ENCODE measurements around the gene BLACAT1. TPM values are rescaled to one million over a fixed set of nuclear protein-coding genes. Genes with fewer than 3 reads are reported as not detected.
"Not testable (repeated sequence)": the region's sequence is repeated elsewhere in the genome, so short reads cannot be mapped to it uniquely, and the experiment has no call there.

BLACAT1 gene
- total RNA-seq, 2 donors from 2014 or later = 0.16 TPM; not detected in 1

DNA sequence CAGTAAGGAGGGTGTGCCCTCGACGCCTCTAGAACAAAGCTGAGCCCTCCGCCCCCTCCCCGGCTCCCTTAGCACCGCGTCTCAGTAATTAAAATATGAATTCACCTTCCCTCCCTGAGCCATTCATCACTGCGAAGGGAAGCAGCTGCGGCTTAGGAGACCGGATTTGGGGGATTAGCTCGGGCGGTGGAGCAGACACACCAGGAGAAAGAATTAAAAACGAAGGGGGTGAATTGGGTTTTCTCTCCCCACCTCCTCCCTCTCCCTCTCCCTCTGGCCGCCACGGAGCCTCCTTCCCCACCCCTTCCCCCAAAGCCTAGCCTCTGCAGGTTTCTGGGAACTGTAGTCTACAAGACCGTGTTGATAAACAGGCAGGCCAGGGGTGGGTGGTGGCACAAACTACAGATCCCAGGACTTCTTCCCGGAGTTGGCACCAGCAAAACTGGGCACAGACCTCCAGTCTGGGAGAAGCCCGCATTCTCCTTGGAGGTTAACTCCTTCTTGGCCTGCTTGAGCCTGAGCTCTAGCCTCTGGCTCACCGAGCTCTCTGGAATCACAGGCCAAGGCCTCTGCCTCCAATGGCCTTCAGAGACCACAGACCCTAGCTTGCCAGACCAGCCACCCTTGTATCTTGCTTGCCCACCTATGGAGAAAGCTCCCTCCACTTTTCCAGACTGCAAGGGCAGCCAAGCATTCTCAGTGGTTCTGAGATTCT, 10.8 kb downstream of the BLACAT1 start:
- DNase-seq (peak; percentile 59), ATAC-seq (peak; percentile 76 to 85)

DNA sequence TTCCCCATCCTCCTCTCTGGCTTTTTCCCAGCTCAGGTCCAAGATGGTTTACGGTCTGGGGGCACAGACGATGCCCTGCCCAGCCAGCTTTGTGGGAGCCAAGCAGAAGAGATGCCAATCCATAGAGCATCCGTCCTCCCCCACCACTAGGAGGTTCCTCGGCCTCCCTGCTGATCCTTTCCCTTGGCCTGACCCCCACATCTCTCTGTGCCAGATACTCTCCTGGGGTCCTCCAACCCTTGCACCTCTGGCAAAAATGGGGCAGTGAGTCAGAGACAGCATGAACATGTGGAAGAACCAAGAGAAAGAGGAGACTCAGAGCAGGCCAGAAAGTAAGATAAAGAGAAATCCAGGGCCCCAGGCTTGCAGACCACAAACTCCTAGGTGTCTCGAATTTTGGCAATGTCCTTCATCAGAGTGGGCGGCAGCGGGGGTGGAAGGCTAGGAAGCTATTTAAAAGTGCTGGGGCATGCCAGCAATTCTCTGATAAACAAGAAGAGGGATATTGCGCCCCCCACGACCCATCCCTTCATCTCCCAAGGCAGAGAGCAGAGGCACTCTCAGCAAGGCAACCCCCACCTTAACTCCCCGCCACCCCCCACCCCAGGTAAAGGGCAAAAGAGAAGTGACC, 11.4 kb downstream of the BLACAT1 start:
- DNase-seq (no peak), ATAC-seq (no peak)
- intact Hi-C loops (cut with DNase I) = no loop called here

More for the DNA sequence above, 10.8 kb downstream of the BLACAT1 start:
- intact Hi-C loops (cut with DNase I) = no loop called here

DNA sequence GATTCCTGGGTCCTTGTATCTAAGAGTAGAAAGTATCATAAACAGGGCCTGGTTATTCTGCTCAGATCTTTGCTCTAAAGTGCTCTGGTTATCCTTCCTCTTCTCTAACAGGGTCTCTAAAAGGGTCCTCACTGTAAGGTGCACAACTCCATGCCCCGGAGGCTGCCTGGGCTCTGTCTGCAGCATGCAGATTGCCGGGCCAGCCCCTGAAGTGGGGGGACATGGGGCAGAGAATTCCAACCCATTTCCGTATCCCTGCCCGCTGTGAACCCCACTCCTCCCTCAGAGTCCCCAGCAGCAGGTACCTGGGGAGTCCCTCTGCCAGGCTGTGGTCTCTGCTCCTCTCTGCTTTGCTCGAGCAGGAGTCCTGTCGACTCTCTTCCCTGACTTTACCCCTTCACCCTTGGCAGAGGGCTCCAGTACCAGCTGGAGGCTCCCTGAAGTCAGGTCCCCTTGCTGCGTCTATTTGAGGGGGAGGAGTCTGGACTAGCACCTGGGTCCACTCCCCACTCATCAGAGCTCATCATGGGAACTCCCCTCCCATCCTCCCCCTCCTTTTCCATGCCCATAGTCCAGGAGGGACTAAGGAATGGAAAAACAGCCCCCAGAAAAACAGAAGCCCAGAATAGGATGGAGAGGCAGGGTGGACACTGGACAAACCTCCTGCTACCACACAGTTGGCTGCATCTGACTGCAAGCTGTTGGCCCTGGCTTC, 12.1 kb downstream of the BLACAT1 start:
- ATAC-seq (no peak), DNase-seq (no peak)
- intact Hi-C loops (cut with DNase I) = no loop called here

DNA sequence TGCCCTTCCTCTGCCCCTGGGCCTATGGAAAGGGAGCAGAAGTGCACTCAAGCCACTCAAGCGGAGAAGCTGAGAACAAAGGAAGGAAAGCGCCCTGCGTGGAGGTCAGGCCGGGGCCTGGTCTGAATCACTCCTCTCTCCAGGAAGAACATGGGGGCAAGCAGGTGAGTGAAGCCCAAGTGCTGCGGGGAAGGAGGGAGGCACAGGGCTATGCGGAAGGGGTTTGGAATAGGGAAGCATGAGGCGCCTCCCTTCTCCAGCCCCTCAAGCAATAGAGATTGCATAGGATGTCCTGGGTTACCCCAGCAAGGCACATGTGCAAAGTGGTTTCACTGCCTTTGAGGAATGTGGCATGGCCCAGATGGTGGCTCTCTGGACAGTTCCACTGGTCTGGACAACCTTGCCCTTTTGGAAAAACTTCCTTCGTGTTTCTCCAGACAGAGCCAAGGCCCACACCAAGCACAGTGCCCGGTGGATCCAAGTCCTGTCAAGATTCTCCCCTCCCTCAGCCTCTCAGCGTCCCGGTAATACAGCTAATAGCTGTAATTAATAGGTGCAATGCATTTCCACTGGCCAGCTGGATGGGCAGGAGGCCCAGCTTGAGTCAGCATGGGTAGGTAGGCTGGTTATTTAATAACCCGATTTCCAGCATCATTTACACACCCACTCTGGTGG, 13.7 kb downstream of the BLACAT1 start:
- ATAC-seq = no peak
- intact Hi-C loops (cut with DNase I) = no loop called here
- DNase-seq = no peak

DNA sequence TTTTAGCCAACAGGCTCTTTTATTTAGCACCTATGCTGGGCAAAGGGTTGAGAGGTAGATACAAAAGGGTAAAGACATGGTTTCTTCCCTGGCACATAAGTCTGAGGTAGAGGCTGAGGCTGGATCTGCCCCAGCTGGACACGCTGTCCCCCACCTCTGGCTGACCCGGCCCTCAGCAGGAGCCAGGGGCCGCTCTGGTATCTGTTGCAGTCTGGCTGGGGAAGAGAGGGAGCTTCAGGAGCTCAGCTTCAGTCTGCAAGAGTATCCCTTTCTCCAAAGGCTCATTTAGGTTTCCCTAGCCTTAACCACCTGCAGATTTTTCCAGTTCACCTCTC, 14.2 kb downstream of the BLACAT1 start:
- intact Hi-C loops (cut with DNase I) = no loop called here
- no peak for ATAC-seq
- DNase-seq = no peak

DNA sequence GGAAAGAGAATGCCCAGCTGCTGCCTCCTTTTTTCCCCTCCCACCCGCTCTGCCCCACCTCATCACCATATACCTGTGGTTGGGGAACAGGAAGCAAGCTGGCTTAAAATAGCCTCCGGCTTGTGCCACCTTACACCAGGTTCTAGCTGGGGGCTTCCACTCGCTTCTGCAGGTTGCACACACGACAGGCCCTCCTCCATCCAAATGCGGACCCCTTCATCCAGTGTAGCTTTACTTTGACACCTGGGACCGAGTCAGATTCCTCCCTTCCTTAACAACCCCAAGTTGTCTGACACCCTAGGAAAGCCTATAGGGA, 14.6 kb downstream of the BLACAT1 start:
- intact Hi-C loops (cut with DNase I) = no loop called here
- no peak for ATAC-seq
- no peak for DNase-seq

DNA sequence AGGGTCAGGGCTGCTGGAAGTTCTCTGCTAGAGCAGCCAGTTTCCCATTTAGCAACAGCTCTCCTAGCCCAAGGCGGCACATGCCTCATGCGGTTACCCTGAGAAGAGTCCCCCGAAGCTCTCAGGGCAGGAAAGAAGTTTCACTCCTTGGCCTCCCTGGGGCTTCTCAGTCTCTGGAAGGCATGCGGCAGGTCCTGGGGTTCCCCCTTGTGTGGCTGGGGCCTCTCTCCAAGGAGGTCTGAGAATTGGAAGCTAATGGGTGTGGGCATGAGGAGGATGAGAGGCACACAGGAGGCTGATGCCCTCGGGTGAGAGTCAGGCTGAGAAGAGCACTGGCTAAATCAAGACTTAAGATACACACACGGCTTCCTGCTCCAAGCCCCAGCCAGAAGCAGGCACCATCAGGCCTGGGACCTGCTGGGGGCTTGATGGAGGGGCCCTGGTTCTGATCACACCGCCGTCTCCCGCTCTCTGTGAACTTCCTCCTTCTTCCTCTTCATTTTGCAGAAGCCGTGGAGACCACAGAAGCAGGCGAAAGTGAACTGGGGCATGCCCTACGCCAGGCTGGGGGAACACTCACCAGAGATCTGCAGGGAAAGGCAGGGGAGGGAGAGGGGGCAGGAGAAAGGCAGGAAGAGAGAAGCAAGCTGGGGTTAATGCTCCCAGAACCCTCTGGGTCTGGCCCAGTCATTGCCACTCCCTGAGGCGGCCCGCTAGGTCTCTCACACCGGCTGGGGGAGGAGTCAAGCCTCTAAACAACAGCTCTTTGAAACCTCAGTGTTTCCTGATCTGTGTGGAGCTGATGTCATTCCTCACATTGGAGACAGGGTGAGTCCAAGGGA, 15.1 kb downstream of the BLACAT1 start:
- peak; percentile 34 to 80 for ATAC-seq
- intact Hi-C loops (cut with DNase I) = no loop called here
- peak; percentile 57 for DNase-seq

DNA sequence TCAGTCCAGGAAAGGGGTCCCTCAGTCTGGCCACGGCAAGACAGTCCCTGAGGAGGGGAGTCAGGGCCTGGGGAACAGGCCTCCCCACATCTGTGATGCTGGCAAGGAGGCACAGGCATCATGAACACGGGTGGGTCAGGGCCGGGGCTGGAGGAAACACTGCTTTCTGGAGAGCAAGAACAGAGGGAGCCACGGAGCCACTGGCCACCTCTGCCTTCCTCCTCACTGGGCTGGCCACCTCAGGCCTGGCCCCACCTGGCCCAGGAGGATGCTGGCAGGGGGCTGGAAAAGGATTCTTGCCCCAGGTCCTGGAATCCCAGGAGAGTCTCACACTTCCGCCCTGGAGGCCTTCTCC, 15.7 kb downstream of the BLACAT1 start:
- DNase-seq = no peak
- ATAC-seq = no peak
- intact Hi-C loops (cut with DNase I) = no loop called here

DNA sequence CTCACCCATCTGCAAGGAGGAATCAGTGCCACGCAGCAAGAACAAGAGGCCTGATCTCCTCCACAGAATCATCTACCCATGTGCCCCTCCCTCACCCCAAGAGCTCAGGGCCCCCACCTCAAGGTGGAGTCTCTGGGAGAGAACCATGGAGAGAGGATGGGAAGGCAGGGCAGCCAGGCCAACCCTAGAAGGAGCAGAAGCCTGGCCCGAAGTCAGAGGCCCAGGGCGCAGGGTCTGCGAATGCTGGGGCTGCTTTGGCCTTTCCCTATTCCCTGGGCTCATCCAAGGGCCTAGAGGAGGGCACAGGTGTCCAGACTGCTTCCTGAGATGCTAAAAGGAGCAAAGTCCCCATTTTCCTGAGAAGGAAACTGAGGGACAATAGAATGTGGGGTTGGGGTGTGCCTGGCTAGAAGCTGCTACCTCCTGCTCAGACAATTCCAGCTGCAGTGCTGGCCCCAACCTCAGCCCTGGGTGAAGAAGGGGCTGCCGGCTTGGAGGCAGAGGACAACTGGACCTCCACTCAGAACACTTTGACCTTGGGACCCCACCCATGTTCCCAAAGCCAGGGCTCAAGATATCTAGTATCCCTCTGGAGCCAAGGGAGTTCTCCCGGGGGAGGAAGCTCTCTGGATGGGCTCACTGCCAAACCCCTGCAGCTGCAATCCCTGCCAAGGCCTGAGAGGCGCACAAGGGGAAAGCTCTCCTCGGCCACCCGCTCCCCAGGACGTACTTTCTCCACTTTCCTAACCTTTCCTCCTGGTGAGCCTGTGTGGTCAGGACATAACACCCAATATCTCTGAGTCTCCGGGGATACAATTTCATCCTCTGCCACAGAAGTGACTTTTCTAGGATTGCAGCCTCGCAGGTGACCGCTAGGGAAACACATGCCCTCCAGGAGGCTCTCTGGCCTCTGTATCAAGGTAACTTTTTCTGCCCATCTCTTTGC, 17.4 kb downstream of the BLACAT1 start:
- ATAC-seq (peak; percentile 78 to 86), DNase-seq (peak; percentile 87)
- intact Hi-C loops (cut with DNase I) = no loop called here

DNA sequence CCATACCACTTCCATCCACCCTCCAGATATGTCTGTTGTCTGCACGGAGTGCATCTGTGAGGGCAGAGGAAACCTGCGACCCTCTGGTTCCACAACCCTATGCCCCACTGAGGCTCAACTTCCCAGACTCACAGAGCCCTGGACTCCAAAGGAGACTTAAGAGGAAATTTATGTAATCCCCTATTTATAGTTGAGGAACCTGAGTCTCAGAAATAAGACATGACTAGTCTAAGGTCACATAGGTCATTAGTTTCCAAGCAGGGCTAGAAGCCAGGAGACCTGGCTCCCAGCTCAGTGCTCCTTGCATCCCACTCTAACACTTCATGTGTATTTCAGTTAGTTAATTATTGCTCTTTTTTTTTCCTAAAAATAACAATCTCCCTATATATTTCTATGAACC, 18.3 kb downstream of the BLACAT1 start:
- intact Hi-C loops (cut with DNase I) = no loop called here
- DNase-seq (no peak), ATAC-seq (no peak)

DNA sequence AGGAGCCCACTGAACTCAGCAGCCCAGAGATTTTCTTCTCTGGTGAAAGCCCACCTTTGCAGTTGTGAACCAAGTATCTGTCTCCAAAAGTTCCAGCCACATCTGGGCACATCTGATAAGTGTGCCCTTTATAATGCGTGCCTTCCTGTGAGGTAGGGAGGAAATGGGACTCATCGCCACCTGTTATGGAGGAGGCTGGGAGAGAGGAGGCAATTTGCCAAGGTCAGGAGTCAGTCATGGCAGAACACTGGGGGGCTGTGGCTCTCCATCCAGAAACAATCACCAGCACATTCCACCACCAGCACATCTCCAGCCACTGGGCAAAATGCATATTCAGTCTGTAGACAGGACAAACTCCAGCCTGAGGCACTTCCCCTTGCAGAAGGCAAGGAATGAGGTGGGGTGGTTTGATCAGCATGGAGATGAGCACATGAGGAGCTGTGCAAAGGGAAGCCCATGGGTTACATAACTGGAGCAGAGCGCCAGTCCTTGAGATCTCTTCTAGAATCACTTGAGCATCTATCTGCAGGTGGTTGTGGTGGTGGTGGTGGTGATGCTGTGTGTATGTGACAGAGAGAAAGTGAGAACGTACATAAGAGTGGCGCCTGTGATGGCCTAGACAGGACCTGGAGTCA, 19.0 kb downstream of the BLACAT1 start:
- DNase-seq (no peak), ATAC-seq (no peak)
- intact Hi-C loops (cut with DNase I) = no loop called here

DNA sequence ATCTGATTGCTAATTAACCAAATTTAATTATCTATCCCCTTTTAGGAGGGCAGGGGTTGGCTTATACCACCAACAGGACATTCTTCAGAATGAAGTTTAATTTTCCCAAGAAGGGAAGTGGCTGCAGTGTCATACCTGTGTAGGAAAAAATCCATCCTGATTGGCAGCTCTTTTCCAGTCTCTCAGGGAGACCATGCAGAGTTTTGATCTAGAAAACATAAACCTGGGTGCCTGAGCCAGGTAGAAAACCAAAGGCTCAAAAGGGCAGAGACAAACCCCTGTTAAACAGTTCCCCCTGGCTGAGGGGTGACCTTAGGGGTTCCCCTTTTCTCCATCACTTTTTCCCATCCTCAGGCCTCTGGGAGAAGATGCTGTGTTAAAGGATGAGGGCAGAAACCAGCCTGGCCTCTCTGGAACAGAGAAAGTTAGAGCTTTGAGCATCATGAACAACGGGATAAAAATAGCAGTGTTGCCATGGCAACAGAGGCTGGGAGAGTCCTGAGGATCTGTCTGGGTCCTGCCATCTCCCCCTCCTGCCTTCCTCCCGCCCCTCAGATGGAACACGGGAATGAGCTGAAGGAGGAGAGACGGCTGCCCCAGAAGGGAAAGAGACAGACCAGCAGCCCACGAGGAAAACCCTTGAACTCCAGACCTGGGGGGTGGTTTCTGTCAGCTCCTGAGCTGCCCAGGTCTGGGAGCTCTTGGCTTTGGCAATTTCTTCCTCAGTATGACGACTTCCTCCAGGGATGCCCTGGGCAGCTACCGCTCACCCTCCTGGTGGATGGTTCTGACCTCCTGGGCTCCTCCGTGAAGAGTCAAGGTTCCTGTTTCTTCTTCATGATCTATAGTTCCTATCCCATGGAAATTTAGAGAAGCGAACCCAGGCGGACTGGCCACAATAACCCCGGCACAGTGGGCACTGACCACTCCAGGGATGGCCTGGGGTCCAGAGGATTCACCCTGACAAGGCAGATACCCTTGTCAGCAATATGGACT, 20.0 kb downstream of the BLACAT1 start:
- ATAC-seq = no peak
- intact Hi-C loops (cut with DNase I) = no loop called here
- no peak for DNase-seq

DNA sequence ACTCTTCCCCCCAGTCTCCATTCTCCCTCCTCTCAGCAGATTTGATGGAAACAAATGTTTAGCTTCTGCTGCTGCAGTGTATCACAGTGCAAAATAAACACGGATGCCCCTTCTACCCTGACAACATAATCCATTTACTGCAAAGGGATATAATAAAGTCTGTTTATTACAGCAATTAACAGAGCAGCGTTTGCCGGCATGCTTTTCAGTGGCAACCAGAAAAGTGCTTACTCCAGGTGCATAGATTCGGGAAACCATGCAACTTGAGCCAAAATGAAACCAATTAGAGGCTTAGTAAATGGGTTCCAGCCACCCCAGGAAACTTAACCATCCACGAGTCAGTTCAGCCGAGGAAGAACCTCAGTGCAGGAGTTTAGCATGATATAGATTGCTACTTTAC, 21.1 kb downstream of the BLACAT1 start:
- ATAC-seq (no peak), DNase-seq (no peak)
- intact Hi-C loops (cut with DNase I) = loop anchor here (5.0 kb wide), 2 partner anchors 37 to 48 kb away; no protein-coding TSS in a partner anchor

DNA sequence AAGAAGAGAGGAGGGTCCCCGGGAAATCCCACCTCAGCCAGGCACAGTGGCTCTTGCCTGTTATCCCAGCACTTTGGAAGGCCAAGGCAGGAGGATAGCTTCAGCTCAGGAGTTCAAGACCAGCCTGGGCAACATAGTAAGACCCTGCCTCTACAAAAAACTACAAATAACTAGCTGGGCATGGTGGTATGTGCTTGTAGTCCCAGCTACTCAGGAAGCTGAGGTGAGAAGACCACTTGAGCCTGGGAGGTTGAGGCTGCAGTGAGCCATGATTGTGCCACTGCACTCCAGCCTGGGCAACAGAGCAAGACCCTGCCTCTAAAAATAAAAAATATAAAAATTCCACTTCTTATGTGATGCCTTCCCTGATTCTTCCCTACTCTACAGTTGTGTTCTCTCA, 23.2 kb downstream of the BLACAT1 start:
- not testable (repeated sequence) for DNase-seq, ATAC-seq
- intact Hi-C loops (cut with DNase I) = loop anchor here (5.0 kb wide), 2 partner anchors 35 to 50 kb away; no protein-coding TSS in a partner anchor

DNA sequence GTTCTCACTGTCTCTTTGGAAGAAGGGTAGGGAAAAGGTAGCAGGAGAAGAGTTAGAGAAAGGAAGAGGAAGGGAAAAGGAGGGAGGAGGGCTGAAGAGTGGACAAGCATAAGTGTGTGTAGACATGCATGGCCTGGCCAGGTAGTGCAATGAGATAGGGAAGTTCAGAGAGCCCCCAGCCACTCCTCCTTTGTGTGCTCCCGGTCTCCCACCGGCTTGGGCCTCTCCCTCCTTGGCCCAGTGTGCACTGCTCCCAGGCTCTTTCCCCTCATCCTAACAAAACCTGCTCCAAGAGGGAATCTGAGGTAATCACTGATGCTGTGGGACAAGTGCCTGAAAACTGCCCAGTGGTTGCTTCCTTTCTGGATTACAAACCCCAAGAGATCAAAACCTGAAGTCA, 23.7 kb downstream of the BLACAT1 start:
- intact Hi-C loops (cut with DNase I) = loop anchor here (5.0 kb wide), 2 partner anchors 35 to 50 kb away; no protein-coding TSS in a partner anchor
- ATAC-seq (no peak), DNase-seq (no peak)

DNA sequence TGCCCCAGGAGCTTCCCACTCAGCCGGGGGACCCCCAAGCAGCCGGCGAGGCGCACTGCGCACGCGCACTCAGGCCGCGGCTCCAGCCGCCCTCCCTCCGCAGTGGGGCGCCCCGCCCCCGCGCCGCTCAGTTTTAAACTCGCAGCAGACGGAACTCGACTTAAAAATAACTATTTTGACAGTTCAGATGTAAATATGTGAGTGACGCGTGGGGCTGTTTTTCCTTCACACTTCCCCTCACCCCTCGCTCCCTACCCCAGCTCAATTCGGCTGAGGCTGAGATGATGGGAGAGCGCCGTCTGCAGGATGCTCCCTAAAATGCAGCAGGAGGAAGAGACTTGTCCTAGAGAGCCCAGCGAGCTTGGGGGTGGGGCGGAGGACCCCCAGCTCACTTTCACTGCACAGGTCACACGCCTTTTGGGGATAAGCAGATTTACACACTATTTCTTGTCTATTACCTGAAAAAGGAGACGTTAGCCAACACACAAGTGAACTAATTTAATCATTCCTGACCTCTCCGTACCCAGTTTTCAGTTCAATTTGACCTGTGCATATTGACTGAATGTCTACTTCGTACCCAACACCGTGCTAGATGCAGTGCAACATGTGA, 25.0 kb downstream of the BLACAT1 start:
- peak; percentile 77 to 81 for ATAC-seq
- intact Hi-C loops (cut with DNase I) = loop anchor here (2.0 to 5.0 kb wide), 3 partner anchors 34 to 52 kb away; no protein-coding TSS in a partner anchor
- DNase-seq = peak; percentile 59
